KG1 (cell line): Measurements from ENCODE around the gene HSPB3.
"Not testable (repeated sequence)": the region's sequence is repeated elsewhere in the genome, so short reads cannot be mapped to it uniquely, and the experiment has no call there.

ENCODE experiments used
- DNase-seq: peaks from one replicate; lab custom pipeline; 2025; lab: John Stamatoyannopoulos, UW

Gene HSPB3, protein sequence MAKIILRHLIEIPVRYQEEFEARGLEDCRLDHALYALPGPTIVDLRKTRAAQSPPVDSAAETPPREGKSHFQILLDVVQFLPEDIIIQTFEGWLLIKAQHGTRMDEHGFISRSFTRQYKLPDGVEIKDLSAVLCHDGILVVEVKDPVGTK

DNA sequence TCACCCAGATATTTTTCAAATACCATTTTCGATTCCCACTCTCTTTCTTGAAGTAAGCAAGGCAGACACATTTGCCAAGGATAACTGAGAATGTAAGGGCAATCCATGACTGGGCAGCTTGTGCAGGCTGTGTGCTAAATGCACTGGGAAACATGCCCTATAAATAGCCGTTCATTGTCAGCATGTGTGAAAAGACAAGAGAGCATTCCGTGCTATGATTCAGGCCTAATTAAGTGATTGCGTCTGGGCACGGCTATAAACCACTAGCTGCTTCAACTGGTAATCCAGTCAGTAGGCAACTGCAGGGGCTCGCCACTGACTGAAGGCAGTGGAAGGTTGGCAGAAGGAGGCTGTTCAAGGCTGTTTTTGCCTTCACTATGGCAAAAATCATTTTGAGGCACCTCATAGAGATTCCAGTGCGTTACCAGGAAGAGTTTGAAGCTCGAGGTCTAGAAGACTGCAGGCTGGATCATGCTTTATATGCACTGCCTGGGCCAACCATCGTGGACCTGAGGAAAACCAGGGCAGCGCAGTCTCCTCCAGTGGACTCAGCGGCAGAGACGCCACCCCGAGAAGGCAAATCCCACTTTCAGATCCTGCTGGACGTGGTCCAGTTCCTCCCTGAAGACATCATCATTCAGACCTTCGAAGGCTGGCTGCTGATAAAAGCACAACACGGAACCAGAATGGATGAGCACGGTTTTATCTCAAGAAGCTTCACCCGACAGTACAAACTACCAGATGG, at the start of gene HSPB3:
HSPB3 (plus strand) TSS at position 287 of the 745 bp plus-strand sequence; CDS start at position 378, 91 bp downstream.
- DNase-seq: no peak

DNA sequence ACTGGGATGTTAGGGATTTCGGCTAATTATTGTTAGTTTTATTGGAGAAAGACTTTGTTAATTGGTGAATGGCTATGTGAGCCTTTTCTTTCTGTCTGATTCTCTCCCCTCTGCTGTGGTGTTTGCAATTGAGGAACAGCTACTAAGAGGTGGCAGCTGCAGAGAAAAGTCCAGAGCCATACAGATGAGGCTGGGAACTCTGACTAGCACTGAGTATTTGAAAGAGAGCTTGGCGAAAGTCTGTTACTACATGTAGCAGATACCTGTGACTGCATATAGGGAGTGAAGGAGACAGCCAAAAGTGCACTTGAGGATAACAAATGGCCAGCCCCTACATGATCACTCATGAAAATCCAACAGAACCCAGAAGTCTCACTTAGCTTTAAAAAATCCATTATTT, 44.3 kb upstream of the HSPB3 start:
- DNase-seq: no peak

DNA sequence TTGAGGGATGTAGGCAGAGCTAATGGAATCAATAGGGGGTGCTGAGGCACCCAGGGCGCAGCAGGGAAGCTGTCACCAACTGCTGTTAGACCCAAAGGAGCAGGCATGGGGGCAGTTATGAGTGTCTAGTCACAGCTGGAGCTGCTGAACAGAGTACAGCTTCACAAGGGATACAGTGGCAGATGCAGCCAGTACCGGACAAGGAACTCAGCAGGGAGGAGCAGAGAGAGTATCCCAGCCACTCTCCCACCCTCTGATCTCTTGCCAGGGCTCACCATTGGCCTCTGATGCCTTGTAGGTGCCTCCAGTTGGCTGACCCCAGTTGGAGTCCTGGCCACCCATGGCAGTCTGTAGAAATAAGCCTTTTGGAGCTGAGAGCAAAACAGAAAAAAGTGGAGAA, 42.6 kb upstream of the HSPB3 start:
- no peak for DNase-seq

DNA sequence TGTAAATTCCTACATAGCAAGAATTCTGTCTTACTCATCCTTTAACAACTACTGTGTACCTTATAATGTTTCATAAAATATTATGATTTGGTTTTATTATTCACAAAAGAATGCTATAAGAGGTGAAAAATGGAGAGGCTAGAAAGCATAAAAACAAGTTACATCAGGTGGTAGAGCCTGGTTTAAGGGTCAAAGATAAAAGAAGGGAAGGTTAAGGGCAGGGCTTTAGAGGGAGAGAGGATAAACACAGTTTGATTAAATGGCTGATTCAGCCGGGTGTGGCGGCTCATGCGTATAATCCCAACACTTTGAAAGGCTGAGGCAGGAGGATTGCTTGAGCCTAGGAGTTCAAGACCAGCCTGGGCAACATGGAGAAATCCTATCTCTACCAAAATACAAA, 40.4 kb upstream of the HSPB3 start:
- no peak for DNase-seq

DNA sequence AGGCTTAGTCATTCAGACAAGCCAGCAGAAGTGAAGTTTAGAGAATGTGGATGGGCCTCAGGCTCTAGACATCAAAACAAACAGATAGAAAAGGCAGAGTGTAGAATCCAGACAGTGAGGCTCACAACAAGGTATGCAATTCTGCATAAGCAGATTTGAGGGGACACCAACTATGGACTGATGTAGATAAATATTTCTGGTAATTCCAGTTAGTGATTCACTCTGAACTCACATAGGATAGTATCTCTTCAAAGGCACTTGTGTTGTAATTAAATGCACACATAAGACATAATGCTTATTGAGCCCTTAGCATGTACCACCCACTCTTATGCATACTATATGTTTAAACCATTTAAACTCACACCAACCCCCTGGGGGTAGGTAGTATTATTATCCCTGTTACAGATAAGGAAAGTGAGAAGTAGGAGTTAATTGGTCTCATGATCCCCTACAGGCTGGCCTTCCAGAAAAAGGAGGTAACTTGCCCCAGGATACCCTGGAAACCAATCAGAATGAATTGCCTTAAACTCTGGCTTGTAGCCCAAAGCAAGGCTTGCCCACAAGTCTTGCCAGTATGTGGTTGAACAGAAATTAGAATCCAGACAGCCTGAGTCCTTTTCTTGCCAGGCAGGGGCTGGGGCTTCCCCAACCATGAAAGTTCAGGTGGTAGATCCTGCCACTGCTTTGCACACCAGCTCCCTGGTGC, 39.5 kb upstream of the HSPB3 start:
- DNase-seq: no peak

DNA sequence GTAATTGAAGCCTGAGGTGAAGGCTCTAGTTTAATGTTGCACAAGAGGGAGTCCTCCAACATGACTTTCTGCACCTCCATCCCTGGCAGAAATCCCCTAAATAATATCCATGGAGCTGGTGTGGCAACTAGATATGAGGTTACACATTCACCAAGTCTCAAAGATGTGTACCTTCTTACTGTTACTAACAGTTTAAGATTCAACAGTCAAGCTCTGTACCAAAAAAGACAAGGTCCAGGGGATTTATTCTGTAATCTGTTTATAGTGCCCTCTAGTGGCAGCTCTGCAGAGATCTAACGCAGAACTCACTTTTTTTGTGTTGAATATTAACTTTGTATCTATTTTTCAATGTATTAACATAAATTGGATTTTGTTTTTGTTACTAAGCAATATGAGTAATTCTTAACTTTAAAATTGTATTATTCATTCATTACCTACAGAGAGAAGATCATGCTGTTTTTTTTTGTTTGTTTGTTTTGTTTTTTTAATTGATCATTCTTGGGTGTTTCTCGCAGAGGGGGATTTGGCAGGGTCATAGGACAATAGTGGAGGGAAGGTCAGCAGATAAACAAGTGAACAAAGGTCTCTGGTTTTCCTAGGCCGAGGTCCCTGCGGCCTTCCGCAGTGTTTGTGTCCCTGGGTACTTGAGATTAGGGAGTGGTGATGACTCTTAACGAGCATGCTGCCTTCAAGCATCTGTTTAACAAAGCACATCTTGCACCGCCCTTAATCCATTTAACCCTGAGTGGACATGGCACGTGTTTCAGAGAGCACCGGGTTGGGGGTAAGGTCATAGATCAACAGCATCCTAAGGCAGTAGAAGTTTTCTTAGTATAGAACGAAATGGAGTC, 35.7 kb upstream of the HSPB3 start:
- DNase-seq: peak; percentile 31

DNA sequence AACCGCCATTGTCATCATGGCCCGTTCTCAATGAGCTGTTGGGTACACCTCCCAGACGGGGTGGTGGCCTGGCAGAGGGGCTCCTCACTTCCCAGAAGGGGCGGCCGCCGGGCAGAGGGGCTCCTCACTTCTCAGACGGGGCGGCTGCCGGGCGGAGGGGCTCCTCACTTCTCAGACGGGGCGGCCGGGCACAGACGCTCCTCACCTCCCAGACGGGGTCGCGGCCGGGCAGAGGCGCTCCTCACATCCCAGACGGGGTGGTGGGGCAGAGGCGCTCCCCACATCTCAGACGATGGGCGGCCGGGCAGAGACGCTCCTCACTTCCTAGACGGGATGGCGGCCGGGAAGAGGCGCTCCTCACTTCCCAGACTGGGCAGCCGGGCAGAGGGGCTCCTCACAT, 35.0 kb upstream of the HSPB3 start:
- not testable (repeated sequence) for DNase-seq

DNA sequence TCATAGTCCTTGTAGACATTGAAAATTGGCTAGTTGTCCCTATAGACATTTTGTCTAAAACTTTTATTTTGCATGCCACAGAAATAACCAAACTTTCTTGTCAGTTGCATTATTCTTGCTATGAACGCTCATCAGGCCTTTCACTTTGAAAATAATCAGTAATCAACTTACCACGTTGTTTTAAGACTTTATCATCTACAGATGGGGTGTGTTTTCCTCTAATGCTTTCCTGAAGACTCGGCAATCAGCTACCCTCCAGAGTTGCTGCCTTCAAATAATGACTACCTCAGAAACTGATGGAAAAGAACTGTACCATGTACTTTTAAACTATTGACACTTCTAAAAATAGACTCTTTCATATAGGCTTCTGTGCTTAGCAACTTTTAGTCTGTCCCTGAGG, 33.5 kb upstream of the HSPB3 start:
- DNase-seq: no peak

DNA sequence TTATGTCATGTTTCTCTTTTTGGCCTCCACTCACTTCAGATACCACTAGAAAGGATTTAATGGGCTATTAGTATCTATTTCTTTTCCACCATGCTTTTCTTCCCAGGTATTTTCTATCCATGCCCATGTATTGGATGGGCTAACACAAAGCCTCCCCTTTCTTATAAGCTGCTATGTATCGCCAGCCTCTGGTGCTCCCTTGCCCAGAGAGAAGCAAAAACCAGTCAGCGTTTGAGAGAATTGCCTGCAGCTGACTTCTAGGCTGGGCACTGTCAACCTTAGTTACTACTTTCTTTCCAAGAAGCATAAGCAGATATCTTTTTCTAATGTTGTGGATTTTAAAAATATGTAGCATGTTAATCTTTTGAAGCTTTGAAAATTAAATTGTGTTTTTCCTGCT, 30.2 kb upstream of the HSPB3 start:
- no peak for DNase-seq

DNA sequence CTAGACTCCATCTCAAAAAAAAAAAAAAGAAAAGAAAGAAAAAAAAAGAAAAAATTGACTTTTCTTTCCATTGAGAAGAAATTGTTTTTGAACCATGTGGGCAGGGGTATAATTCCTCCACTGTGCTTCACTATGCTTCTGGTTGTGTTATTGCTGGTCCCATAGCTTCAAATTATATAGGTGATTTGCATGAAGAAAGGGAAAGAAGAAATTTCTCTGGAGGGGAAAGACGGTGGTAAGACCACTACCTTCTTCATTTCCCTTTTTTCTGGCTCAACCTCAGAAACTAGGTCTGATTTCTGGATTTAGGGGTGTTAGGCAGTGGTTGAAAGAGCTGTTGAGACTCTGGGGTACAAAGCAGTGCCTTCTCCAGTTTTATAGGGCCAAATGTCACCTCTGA, 29.3 kb upstream of the HSPB3 start:
- DNase-seq: no peak

DNA sequence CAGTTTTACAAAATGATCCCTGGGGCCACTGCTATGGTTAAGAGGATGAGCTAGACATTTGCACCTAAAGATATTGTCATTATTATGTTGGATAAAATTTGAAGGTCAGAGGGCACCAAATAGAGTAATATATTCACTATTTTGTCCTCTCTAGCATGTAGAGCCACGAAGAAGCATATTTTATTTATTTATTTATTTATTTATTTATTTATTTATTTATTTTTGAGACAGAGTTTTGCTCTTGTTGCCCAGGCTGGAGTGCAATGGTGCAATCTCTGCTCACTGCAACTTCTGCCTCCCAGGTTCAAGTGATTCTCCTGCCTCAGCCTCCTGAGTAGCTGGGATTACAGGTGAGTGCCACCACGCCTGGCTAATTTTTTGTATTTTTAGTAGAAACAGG, 20.8 kb upstream of the HSPB3 start:
- not testable (repeated sequence) for DNase-seq

DNA sequence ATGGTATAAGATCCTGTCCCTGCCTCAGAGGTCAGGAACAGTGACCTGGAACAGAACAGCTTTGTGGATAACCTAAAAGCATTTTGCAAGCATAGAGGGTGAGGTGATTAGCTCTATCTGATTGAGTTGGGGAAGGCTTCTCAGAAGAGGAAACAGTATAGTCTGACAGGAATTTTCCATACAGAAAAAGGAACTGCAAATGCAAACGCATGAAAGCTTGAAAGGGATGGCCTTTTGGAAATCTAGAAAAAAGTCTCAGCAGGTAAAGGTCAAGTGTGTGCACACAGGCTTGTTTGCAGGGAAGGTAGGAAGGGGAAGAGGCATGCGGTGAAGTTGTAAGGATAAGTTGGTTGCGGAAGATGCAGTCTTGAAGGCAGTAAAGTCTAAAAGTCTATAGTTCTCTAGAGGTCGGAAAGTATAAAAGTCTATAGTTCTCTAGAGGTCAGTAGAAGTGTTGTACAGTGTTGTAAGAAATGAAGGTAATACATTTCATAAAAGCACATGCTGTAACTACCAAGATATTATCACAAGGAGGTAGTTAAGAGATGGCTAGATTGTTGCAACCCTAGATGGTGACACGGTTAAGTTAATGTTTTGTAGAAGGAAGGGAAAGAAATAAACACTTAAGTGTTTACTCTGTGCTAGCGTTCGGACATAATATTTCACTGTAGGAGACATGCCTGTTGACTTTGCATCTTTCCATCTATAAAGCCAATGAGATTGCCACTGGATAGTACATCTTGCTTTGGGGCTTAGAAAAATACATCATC, 16.7 kb upstream of the HSPB3 start:
- DNase-seq: no peak

DNA sequence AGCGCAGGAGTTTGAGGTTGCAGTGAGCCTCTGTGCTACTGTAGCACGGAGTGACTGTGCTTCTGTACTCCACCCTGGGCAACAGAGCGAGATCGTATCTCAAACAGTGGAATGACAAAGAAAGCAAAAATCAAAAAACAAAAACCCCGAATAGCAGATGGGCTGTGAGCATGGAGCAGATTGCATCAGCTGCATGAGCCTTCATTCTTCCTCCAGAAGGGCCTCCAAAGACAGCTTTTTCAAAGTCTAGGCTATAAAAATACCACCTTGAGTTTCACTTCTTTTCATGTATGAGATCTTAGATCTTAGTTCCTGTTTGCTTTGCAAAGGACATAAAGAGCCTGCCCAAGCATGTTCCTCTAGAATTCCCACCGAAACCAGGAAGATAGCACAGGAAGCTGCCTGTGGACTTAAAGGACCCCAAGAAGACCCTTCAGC, 15.0 kb upstream of the HSPB3 start:
- DNase-seq: no peak

DNA sequence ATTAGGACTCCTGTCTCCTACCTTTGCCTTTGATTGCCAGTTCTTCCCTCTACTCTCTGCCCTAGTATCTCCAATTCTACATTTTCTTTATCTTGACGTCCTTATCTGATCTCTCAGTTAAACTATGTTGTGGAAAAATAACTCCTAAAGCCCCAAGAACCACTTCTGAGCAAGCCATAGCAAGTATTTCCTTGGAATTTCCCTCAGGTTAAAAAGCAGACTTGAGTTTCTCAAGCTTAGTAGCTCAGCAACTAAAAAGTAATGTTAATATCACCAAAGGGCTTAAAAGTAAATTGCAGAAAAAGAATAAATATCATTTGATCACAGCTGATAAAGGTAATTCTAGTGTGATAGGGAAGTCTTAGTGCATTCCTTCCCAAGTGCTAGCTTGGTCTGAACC, 13.2 kb upstream of the HSPB3 start:
- DNase-seq: no peak

DNA sequence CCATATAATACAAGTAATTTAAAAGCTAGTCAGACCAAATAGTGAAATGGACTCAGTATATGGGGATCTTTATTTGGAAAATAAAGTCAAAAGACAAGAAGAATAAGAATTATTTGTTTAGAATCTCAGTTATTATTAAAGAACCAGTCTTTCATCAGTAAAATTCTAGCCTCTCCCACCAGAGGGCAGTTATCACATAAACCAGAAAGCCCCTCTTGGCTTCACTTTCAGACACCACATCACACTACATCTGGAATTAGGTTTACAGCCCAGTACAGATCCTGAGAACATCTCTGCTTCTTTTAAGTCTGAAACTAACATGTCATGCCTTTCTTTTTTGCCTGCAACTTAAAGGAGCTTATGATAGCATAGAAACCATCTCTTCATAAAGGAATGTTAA, 12.2 kb upstream of the HSPB3 start:
- no peak for DNase-seq

DNA sequence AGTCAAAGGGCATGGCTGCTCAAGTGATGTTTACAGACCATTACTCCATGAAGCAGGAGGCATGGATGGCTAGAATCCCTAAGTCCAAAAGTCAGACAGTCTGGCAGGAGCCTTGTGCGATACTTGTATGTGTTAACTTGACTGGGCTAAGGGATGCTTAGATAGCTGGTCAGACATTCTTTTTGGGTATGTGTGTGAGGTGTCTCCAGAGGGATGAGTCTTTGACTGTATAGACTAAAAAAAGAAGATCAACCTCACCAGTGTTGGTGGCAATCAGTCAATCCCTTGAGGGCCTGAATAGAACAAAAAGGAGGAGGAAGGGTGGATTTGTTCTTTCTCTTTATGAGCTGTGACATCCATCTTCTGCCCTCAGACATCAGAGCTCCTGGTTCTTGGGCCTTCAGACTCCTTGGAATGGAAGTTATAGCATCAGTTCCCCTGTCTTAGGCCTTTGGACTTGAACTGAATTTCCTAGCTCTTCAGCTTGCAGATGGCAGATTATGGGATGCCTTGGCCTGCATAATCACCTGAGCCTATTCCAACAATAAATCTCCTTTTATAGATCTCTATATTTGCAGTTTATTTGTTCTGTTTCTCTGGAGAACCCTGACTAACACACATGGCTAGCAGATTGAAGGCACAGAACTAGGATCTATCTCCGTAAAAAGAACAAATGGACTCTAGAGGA, 9.7 kb upstream of the HSPB3 start:
- DNase-seq: no peak

DNA sequence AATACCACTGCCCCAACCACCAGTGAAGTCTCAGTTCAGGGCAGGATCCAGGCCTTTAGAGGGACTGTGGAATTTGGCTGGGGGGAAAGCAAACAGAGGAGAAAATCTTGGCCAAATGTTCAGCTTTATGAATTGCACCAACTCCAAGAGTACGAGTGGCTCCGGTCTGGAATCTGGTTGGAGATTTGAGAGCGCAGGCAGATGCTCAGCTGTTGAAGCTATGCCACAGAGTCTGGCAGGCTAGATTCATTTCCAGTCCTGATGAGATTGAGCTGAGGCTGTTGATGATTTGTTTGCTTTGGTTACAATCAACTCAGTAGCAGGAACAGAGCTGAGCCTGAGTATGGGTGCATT, 9.1 kb upstream of the HSPB3 start:
- DNase-seq: no peak

DNA sequence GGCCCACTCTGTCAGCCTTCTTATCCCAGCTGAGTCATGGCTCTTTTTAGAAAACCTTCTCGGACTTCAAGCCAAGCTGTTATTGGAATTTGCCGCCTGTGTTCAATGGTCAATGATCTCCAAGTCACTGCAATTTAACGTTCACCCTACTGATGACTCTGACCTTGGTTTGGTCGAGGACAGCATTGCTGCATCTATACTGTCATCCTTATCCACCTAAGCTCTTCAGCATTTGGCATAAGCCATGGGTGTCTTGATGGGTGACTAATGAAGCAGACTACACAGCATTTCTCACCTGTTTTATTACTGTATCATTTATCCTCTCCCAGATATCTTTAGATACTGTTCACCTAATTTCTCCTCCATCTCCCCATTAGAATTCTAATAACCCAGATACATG, 5.6 kb upstream of the HSPB3 start:
- DNase-seq: no peak

DNA sequence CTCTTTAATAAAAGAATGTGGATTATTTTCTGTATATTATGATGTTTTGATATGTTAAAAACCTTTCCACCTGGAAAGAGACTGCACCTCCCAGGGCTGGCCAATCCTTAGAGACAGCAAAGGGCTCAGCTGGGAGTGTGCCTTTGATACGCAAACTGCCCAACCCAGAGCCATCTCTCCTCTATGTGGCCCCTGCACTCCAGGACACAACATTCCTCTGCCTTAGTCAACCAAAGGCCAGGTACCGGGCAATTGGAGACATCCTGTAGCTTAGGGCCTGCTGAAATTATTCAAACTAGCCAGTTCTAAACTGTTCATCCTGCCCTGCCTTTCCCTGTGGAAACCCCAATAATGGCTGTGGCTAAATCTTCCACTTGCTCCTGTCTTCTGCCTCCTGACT, 5.0 kb upstream of the HSPB3 start:
- DNase-seq: no peak

DNA sequence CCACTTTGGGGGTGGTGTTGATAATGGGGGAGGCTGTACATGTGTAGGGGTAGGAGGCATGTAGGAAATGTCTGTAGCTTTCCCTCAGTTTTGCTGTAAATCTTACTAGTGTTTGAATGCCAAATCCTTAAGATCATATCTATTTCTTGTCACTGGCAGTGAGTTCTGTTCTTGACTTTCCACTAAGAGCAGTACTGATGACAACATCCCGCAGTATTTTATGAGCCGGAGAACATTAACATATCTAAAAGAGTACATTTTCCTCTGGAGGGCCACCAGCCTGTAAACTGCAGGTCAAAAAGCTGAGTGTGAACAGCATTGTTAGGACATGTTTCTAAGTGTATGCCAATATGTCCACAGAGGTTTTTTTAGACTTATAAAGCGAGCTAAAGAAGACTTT, 2.5 kb upstream of the HSPB3 start:
- no peak for DNase-seq

DNA sequence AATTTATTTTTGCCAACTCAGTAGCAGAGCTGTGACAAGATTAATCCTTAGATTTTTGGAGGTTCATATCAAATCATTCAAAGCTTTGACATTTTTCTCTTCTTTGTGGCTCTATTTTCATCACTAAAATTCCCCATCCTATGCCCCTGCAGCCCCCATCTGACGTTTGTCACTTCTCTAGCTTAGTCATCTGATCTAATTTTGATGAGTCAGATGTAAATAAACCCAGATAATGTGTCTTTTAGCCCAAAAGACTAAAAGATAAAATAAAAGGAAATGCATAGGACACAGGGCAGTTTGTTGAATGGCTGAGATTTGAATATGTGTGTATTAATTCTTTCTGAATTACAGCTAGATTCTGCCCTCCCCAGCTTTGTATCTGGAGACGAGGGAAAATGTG, 897 bp upstream of the HSPB3 start:
- no peak for DNase-seq
